Ishikawa (cell line): ENCODE measurements around the gene SGSM1.

Experiments
- CREB1 ChIP-seq: IDR thresholded peaks from 2 replicates; pipeline ENCODE4 v1.6.1; 2012; ENCODE audit warnings: low read depth
- EP300 ChIP-seq: IDR thresholded peaks from 2 replicates; pipeline ENCODE4 v1.6.1; 2012; ENCODE audit warnings: borderline replicate concordance
- FOXM1 ChIP-seq: IDR thresholded peaks from 2 replicates; pipeline ENCODE4 v1.6.1; 2012; ENCODE audit warnings: low read depth, borderline replicate concordance
- RAD21 ChIP-seq: IDR thresholded peaks from 2 replicates; pipeline ENCODE4 v1.6.1; 2012; ENCODE audit warnings: low read depth

DNA sequence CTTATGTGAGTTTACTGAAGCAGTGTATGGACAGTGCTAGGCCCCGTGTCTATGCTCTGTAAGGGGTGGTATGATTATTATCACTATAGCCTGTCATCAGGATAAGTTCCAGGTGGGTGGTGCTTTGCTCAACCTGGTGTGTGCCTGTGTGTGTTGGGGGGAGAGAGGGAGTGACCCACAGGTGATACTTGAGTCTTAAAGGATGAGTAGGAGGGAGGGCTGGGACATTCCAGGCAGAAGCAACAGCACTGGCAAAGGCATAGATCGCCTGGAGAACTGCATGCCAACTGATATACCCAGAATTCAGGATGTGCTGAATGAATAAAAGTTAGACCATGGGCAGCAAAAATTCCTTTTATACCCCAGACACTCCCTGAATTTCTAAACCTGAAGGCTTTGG lies 151.0 kb downstream of the SGSM1 start:
- no peak for TF ChIP-seq RAD21
- no peak for TF ChIP-seq FOXM1
- no peak for TF ChIP-seq CREB1
- no peak for TF ChIP-seq EP300
